WERI-Rb-1 (cell line): ENCODE results near the gene WHRN.
A peak's percentile ranks its signal among the peaks of the same experiment; 100 is the strongest.

ENCODE experiments used
- DNase-seq: peaks from one replicate; pipeline ENCODE4 v3.0.0-alpha.2; 2020
- H3K27ac ChIP-seq: fragments of 250-450 bp; sonication (Bioruptor Pico); 2 replicates; pipeline ENCODE4 v1.5.1; 2020; ENCODE audit warnings: mild to moderate bottlenecking, moderate library complexity
- H3K27me3 ChIP-seq: fragments of 250-450 bp; sonication (Bioruptor Pico); 2 replicates; pipeline ENCODE4 v1.5.1; 2021; ENCODE audit warnings: mild to moderate bottlenecking, low read depth, moderate library complexity; ENCODE audit not compliant: insufficient read depth, severe bottlenecking
- H3K36me3 ChIP-seq: fragments of 250-450 bp; sonication (Bioruptor Pico); 2 replicates; pipeline ENCODE4 v1.5.1; 2020; ENCODE audit warnings: mild to moderate bottlenecking, moderate library complexity
- H3K4me3 ChIP-seq: 2 replicates; pipeline ENCODE4 v1.5.1; 2011; ENCODE audit warnings: low read depth, mild to moderate bottlenecking, control low read depth, low read length
- H3K9me3 ChIP-seq: fragments of 250-450 bp; sonication (Bioruptor Pico); 2 replicates; pipeline ENCODE4 v1.5.1; 2021; ENCODE audit warnings: mild to moderate bottlenecking, moderate library complexity; ENCODE audit not compliant: severe bottlenecking
- CTCF ChIP-seq: IDR thresholded peaks from 2 replicates; pipeline ENCODE4 v1.5.1; 2011; ENCODE audit warnings: low read depth, mild to moderate bottlenecking, control low read depth, inconsistent platforms, low read length

The WHRN gene

GRCh38 chr9:114406441-114406840 lies 98.8 kb downstream of the WHRN start:
- H3K36me3 ChIP-seq: no peaks in the 10 kb centered on the region
- no peak overlapping the region for H3K4me3 ChIP-seq
- no peaks in the 10 kb centered on the region for H3K9me3 ChIP-seq
- no peaks in the 10 kb centered on the region for H3K27me3 ChIP-seq
- no peak for DNase-seq
- H3K27ac ChIP-seq: no peak overlapping the region
- TF ChIP-seq CTCF: no peak

DNA sequence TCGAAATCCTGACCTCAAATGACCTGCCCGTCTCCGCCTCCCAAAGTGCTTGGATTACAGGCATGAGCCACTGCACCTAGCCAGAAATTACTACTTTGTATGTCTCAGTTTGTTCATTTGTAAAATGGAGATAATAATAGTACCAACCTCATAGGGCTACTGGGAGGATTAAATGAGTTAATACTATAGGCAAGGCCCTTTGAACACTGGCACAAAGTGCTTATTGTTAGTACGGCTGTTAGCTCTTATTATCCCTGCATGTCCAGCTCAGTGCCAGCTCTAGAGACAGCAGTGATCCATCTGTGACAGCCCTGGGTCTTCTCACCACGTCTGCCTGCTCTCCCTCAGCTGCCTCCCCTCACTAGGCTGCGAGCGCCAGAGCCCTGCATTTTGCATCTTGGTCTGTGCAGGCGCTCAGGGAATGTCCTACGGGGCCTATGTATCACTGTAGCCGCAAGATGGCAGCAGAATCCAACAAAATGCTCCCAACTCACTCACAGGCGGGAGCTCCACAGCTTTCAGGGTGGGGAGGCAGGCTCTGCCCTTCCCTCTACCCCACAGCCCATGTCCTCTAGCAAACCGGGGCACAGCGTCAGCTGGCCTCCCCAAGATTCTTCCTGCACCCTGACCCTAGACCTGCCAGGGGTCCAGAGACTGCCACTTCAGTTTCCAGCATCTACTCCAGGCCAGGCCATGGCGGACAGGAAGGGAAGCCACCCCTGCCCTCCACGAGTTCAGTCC lies 99.8 kb downstream of the WHRN start:
- no peaks in the 10 kb centered on the region for H3K9me3 ChIP-seq
- DNase-seq: peak; percentile 91
- peak; percentile 93 for TF ChIP-seq CTCF
- no peaks in the 10 kb centered on the region; the same call in 1 of the 2 replicates for H3K36me3 ChIP-seq
- no peaks in the 10 kb centered on the region for H3K27me3 ChIP-seq
- no peak overlapping the region for H3K4me3 ChIP-seq
- peak overlapping the region; percentile 85; the same call in 1 of the 2 replicates for H3K27ac ChIP-seq

- Histone ChIP-seq H3K9me3 (no peaks in the 10 kb centered on the region), H3K4me3 (no peak overlapping the region), H3K36me3 (no peaks in the 10 kb centered on the region; the same call in 1 of the 2 replicates), H3K27me3 (no peaks in the 10 kb centered on the region), H3K27ac (peak overlapping the region; percentile 85)
- DNase-seq: no peak
- TF ChIP-seq CTCF: no peak
Measured at GRCh38 chr9:114404531-114404930, 100.7 kb downstream of the WHRN start.

DNA sequence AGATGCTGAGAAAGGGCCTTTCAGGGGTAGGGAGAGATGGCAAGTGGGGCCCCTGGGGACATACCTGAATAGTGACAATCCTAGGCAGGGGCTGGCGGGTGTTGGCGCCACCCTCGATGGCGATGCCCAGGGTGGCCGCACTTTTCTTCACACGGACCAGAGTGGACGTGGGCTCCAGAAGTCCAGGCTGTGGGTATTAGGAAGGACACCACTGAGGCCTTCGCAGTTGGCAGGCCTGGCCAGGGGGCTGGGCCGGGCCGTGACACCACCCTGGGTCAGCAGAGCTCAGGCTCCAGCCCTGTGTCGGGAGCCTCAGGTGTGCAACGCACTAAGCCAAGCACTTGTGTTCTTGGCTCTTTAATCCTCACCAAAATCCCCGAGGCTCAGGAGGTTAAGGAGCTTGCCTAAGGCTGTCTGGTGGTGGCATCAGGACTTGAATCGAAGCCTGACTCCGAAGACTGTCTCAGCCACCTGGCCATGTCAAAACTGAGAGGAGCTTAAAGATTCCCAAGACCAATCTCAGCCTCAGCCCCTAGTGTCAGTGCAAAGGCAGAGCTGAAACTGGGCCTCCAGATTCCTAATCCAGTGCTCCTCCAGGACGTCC lies 102.0 kb downstream of the WHRN start:
- H3K27ac ChIP-seq: peak overlapping the region; percentile 85
- peak; percentile 30; the same call in 1 of the 2 replicates for TF ChIP-seq CTCF
- peak; percentile 93 for DNase-seq

DNA sequence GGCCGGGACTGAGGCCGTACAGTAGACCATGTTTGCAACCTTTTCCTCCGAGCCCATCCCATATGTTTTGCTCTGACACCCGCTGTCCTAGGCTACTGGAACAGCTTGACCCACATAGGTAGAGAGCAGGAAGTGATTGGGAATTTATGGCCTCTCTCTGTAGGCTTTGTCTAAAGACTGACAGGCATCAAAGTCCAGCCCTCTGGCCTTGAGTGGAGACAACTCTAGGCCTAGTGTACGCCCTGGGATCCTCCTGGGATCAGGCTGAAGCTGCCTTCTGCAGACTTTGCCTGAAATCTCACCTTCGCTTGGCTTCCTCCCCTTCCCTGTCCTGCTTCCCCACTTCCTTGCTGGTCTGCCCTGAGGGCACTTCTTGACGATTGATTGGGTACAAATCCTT lies 103.9 kb downstream of the WHRN start:
- DNase-seq: peak; percentile 66
- Histone ChIP-seq H3K4me3 (no peak overlapping the region), H3K9me3 (no peaks in the 10 kb centered on the region), H3K27ac (peak overlapping the region; percentile 85), H3K27me3 (no peaks in the 10 kb centered on the region), H3K36me3 (peaks cover 6% of the 10 kb centered on the region)
- no peak for TF ChIP-seq CTCF

More for the DNA sequence above, 102.0 kb downstream of the WHRN start:
- Histone ChIP-seq H3K36me3 (no peaks in the 10 kb centered on the region; the same call in 1 of the 2 replicates), H3K9me3 (no peaks in the 10 kb centered on the region), H3K27me3 (no peaks in the 10 kb centered on the region), H3K4me3 (no peak overlapping the region)
